H1 (cell line): ENCODE measurements around the gene CACNA2D1. TPM values are rescaled to one million over a fixed set of nuclear protein-coding genes. Genes with fewer than 3 reads are reported as not detected.

ENCODE experiments used
- CTCF ChIA-PET: fragments of 300-600 bp; sonication (Branson Sonifier 250); formaldehyde crosslinking; loops from one replicate; lab custom pipeline; 2021; ENCODE audit not compliant: partially characterized antibody; lab: Charles Lee
- POLR2A ChIA-PET: fragments of 300-600 bp; sonication (Branson Sonifier 250); formaldehyde crosslinking; loops from one replicate; lab custom pipeline; 2021; ENCODE audit warnings: inconsistent platforms; ENCODE audit not compliant: partially characterized antibody; lab: Charles Lee
- DNase-seq, 2 experiments: peaks; one replicate each; pipeline versions ENCODE4 v3.0.0 to v3.0.0-alpha.2; 2010 to 2022; ENCODE audit warnings: low spot score in 2 of 2, low read depth in 1 of 2, mixed read lengths in 1 of 2
- FAIRE-seq: peaks from 2 replicates; lab custom pipeline; 2011; peaks lifted over from hg19 to GRCh38; lab: Jason Lieb, UNC
- H2AFZ ChIP-seq: 2 replicates; pipeline ENCODE4 v1.8.1; 2012; ENCODE audit warnings: low read length, inconsistent platforms
- H2AK5ac ChIP-seq: 2 replicates; pipeline ENCODE4 v1.6.1; 2013; ENCODE audit warnings: low read depth, low read length
- H2BK120ac ChIP-seq: replicated peaks from 2 replicates; pipeline ENCODE3; 2013; ENCODE audit warnings: low read depth, low read length, inconsistent platforms
- H2BK12ac ChIP-seq: 2 replicates; pipeline ENCODE4 v1.6.1; 2013; ENCODE audit warnings: low read depth, low read length
- H2BK15ac ChIP-seq: 2 replicates; pipeline ENCODE4 v1.6.1; 2013; ENCODE audit warnings: low read length
- H2BK20ac ChIP-seq: 2 replicates; pipeline ENCODE4 v1.6.1; 2013; ENCODE audit warnings: low read length
- H2BK5ac ChIP-seq: 2 replicates; pipeline ENCODE4 v1.6.1; 2013; ENCODE audit warnings: low read depth, low read length
- H3K14ac ChIP-seq: 2 replicates; pipeline ENCODE4 v1.6.1; 2013; ENCODE audit warnings: inconsistent platforms; ENCODE audit not compliant: insufficient read length
- H3K18ac ChIP-seq: 2 replicates; pipeline ENCODE4 v1.6.1; 2013; ENCODE audit warnings: low read length; ENCODE audit errors: extremely low read depth
- H3K23ac ChIP-seq: 2 replicates; pipeline ENCODE4 v1.6.1; 2013; ENCODE audit warnings: inconsistent platforms; ENCODE audit not compliant: insufficient read length
- H3K23me2 ChIP-seq: 2 replicates; pipeline ENCODE4 v1.6.1; 2013; ENCODE audit warnings: low read depth, low read length
- H3K27ac ChIP-seq: 2 replicates; pipeline ENCODE4 v1.6.1; 2011; ENCODE audit warnings: low read depth, low read length, inconsistent platforms
- H3K27me3 ChIP-seq, 4 experiments: replicated peaks in 1 of 4; 1 replicate in 1 of 4; 2 replicates in 3 of 4; pipeline versions ENCODE4 v1.6.1 to v1.8.1; 2011 to 2013; ENCODE audit warnings: low read length in 3 of 4, mild to moderate bottlenecking in 3 of 4, inconsistent platforms in 2 of 4, mixed read lengths in 2 of 4, moderate library complexity in 1 of 4; ENCODE audit not compliant: control insufficient read depth in 3 of 4, insufficient read depth in 3 of 4; ENCODE audit errors: extremely low read depth in 1 of 4
- H3K36me3 ChIP-seq, 4 experiments: 2 replicates each; pipeline versions ENCODE4 v1.6.1 to v1.8.1; 2011 to 2013; ENCODE audit warnings: mild to moderate bottlenecking in 4 of 4, low read length in 3 of 4, moderate library complexity in 2 of 4, control low read depth in 1 of 4, inconsistent platforms in 1 of 4; ENCODE audit not compliant: insufficient read depth in 4 of 4, control insufficient read depth in 2 of 4
- H3K4ac ChIP-seq: replicated peaks from 2 replicates; pipeline ENCODE3; 2013; ENCODE audit warnings: low read length, low read depth, mixed read lengths, inconsistent platforms; ENCODE audit not compliant: insufficient read length
- H3K4me1 ChIP-seq, 4 experiments: replicated peaks in 1 of 4; 1 replicate in 1 of 4; 2 replicates in 3 of 4; pipeline versions ENCODE4 v1.6.1 to v1.8.1; 2011 to 2013; ENCODE audit warnings: low read length in 3 of 4, inconsistent platforms in 2 of 4, mixed read lengths in 1 of 4; ENCODE audit not compliant: insufficient read depth in 4 of 4, control insufficient read depth in 3 of 4
- H3K4me2 ChIP-seq, 2 experiments: 2 replicates each; pipeline versions ENCODE4 v1.6.1 to v1.8.1; 2011 to 2013; ENCODE audit warnings: low read depth in 2 of 2, low read length in 2 of 2, control low read depth in 1 of 2, inconsistent platforms in 1 of 2, mild to moderate bottlenecking in 1 of 2; ENCODE audit not compliant: insufficient read depth in 1 of 2
- H3K4me3 ChIP-seq, 4 experiments: fragments of 200-600, 300-600 bp in 1 of 4; sonication (generic), shearing (Covaris generic), sonication (Bioruptor Twin) in 1 of 4; 2 replicates each; pipeline versions ENCODE4 v1.5.1 to v1.8.1; 2011 to 2016; ENCODE audit warnings: low read length in 4 of 4, low read depth in 3 of 4, control low read depth in 2 of 4, inconsistent platforms in 2 of 4, mild to moderate bottlenecking in 2 of 4, mixed read lengths in 1 of 4, moderate library complexity in 1 of 4; ENCODE audit not compliant: insufficient read depth in 2 of 4; ENCODE audit errors: extremely low read depth in 1 of 4
- H3K56ac ChIP-seq: replicated peaks from 2 replicates; pipeline ENCODE3; 2013; ENCODE audit warnings: low read depth, mild to moderate bottlenecking, mixed read lengths, low read length, inconsistent platforms; ENCODE audit not compliant: insufficient read length
- H3K79me1 ChIP-seq: 2 replicates; pipeline ENCODE4 v1.6.1; 2013; ENCODE audit warnings: low read depth, low read length, control low read depth
- H3K79me2 ChIP-seq, 2 experiments: 2 replicates each; pipeline versions ENCODE4 v1.6.1 to v1.8.1; 2012 to 2013; ENCODE audit warnings: low read length in 2 of 2, mild to moderate bottlenecking in 2 of 2, inconsistent platforms in 1 of 2; ENCODE audit not compliant: insufficient read depth in 2 of 2, control insufficient read depth in 1 of 2
- H3K9ac ChIP-seq, 4 experiments: replicated peaks in 1 of 4; 1 replicate in 1 of 4; 2 replicates in 3 of 4; pipeline versions ENCODE4 v1.6.1 to v1.8.1; 2011 to 2013; ENCODE audit warnings: low read depth in 3 of 4, low read length in 3 of 4, control low read depth in 2 of 4, mild to moderate bottlenecking in 2 of 4, moderate library complexity in 2 of 4, inconsistent platforms in 1 of 4; ENCODE audit errors: extremely low read depth in 1 of 4
- H3K9me3 ChIP-seq, 2 experiments: 2 replicates each; pipeline versions ENCODE4 v1.6.1 to v1.8.1; 2012 to 2013; ENCODE audit warnings: mild to moderate bottlenecking in 2 of 2, moderate library complexity in 2 of 2, control low read depth in 1 of 2, inconsistent platforms in 1 of 2, low read depth in 1 of 2, low read length in 1 of 2, mixed read lengths in 1 of 2; ENCODE audit not compliant: insufficient read depth in 2 of 2
- H4K20me1 ChIP-seq, 2 experiments: replicated peaks in 1 of 2; 2 replicates each; pipeline versions ENCODE3 to v1.8.1; 2011 to 2013; ENCODE audit warnings: inconsistent platforms in 2 of 2, low read length in 2 of 2, mild to moderate bottlenecking in 1 of 2; ENCODE audit not compliant: insufficient read depth in 2 of 2, control insufficient read depth in 1 of 2
- H4K5ac ChIP-seq: 2 replicates; pipeline ENCODE4 v1.6.1; 2013; ENCODE audit warnings: low read length, low read depth, mixed read lengths, inconsistent platforms; ENCODE audit not compliant: insufficient read length
- H4K8ac ChIP-seq: 2 replicates; pipeline ENCODE4 v1.8.0; 2013; ENCODE audit warnings: mild to moderate bottlenecking, moderate library complexity, low read length, inconsistent platforms; ENCODE audit not compliant: insufficient read depth; ENCODE audit errors: extremely low read depth
- H4K91ac ChIP-seq: replicated peaks from 2 replicates; pipeline ENCODE3; 2013; ENCODE audit warnings: low read length, mixed read lengths, inconsistent platforms; ENCODE audit not compliant: insufficient read length
- BACH1 ChIP-seq: IDR thresholded peaks from 2 replicates; pipeline ENCODE4 v1.6.1; 2012; ENCODE audit warnings: low read length, improper control_type of control experiment
- CHD2 ChIP-seq: IDR thresholded peaks from 2 replicates; pipeline ENCODE4 v1.6.1; 2012; ENCODE audit warnings: low read length, improper control_type of control experiment
- GTF2F1 ChIP-seq: IDR thresholded peaks from 2 replicates; pipeline ENCODE4 v1.6.1; 2012; ENCODE audit warnings: low read depth, low read length, improper control_type of control experiment, borderline replicate concordance
- KDM1A ChIP-seq: fragments of 200-600, 300-600 bp; sonication (generic); IDR thresholded peaks from 2 replicates; pipeline ENCODE4 v1.7.1; 2016; ENCODE audit warnings: mild to moderate bottlenecking, low read length, borderline replicate concordance
- MAX ChIP-seq: IDR thresholded peaks from 2 replicates; pipeline ENCODE4 v1.6.1; 2012; ENCODE audit warnings: inconsistent platforms
- RFX5 ChIP-seq: IDR thresholded peaks from 2 replicates; pipeline ENCODE4 v1.6.1; 2011; ENCODE audit warnings: low read depth, low read length, improper control_type of control experiment, borderline replicate concordance
- RNF2 ChIP-seq: fragments of 200-900, 300-1000 bp; sonication (generic); IDR thresholded peaks from 2 replicates; pipeline ENCODE4 v1.7.1; 2016; ENCODE audit warnings: borderline replicate concordance, low read depth, mild to moderate bottlenecking, antibody characterized with exemption, low read length; ENCODE audit not compliant: poor library complexity, severe bottlenecking; ENCODE audit errors: missing control alignments
- SIN3A ChIP-seq, 2 experiments: IDR thresholded peaks in 1 of 2; conservative IDR thresholded peaks in 1 of 2; 2 replicates each; pipeline ENCODE4 v1.6.1; 2011 to 2012; ENCODE audit warnings: low read length in 2 of 2, improper control_type of control experiment in 1 of 2, low read depth in 1 of 2, mild to moderate bottlenecking in 1 of 2
- SP1 ChIP-seq: IDR thresholded peaks from 2 replicates; pipeline ENCODE4 v1.6.1; 2011; ENCODE audit warnings: low read depth, low read length
- SUZ12 ChIP-seq: fragments of 200-600 bp; sonication (generic); IDR thresholded peaks from 2 replicates; pipeline ENCODE4 v1.6.1; 2012; ENCODE audit warnings: mild to moderate bottlenecking, inconsistent platforms, low read length, moderate library complexity, mixed read lengths
- TCF12 ChIP-seq: IDR thresholded peaks from 2 replicates; pipeline ENCODE4 v1.6.1; 2011; ENCODE audit warnings: low read depth, mild to moderate bottlenecking, low read length
- TEAD4 ChIP-seq: IDR thresholded peaks from 2 replicates; pipeline ENCODE4 v1.6.1; 2012; ENCODE audit warnings: low read depth, low read length, inconsistent platforms, mixed read lengths
- USF2 ChIP-seq: IDR thresholded peaks from 2 replicates; pipeline ENCODE4 v1.6.1; 2011; ENCODE audit warnings: low read length, improper control_type of control experiment
- YY1 ChIP-seq: IDR thresholded peaks from 2 replicates; pipeline ENCODE4 v1.6.1; 2011; ENCODE audit warnings: low read depth, mild to moderate bottlenecking, low read length
- WGBS, 2 experiments: shearing (Covaris generic) in 1 of 2; methylation state at CpG; one replicate each; pipeline versions ENCODE4 v1.1.6 to v1.1.7; 2013 to 2015; ENCODE audit warnings: low lambda C conversion rate in 2 of 2, mixed read lengths in 2 of 2, inconsistent platforms in 1 of 2, low coverage in 1 of 2, missing lambda C conversion rate in 1 of 2; ENCODE audit not compliant: insufficient replicate concordance in 2 of 2, insufficient coverage in 1 of 2, insufficient read length in 1 of 2; ENCODE audit errors: extremely low coverage in 1 of 2, missing lambda C conversion rate in 1 of 2; 5-methylcytosine and 5-hydroxymethylcytosine counted together
- polyA plus RNA-seq, 7 experiments: library from polyadenylated mRNA; depleted of rRNA in 3 of 7; stranded (reverse) in 5 of 7; unstranded in 2 of 7; fragments of >200 nt in 5 of 7; fragments of 200-250 nt in 2 of 7; gene quantifications; 1 replicate in 5 of 7; 2 replicates in 1 of 7; 4 replicates in 1 of 7; pipeline versions ENCODE4 v1.2.1 to v1.2.3, GENCODE V29; 2011 to 2013; ENCODE audit warnings: missing spikeins in 2 of 7, mixed read lengths in 2 of 7
- total RNA-seq: library from RNA; stranded (reverse); fragmentation: NEBNext Ultra II Directional; extraction: Animal tissue kit (Norgen Biotek cat#: 25700); gene quantifications from 2 replicates; pipeline ENCODE4 v1.2.1, GENCODE V29; 2021

CACNA2D1 gene
- total and polyA plus RNA-seq, 2 of the 8 experiments (the other 6 are each of a cell fraction or from before 2014, with no cell fraction given), result 4.3 to 27.3 TPM

- FAIRE-seq (no peak), DNase-seq (no peak)
- 84% methylated on average over 2 of the region's 2 CpGs; no CpG with 5 or more reads in 1 of the 2 experiments for WGBS, 2 experiments
- no peak overlapping the region for H3K9ac ChIP-seq
- no peak overlapping the region for H4K8ac ChIP-seq
- no peaks in the 10 kb centered on the region for H3K23me2 ChIP-seq
- no peak overlapping the region for H2AK5ac ChIP-seq
- H4K5ac ChIP-seq, result no peak overlapping the region
- H3K4me3 ChIP-seq, result no peak overlapping the region
- no peaks in the 10 kb centered on the region for H3K4me1 ChIP-seq
- H3K79me2 ChIP-seq, result no peaks in the 10 kb centered on the region
- no peaks in the 10 kb centered on the region for H3K79me1 ChIP-seq
- ChIA-PET POLR2A (no interaction called here), CTCF (interaction anchor here (0.6 kb wide), 1 partner anchor 8 kb away, joined by 3 read pairs; no protein-coding TSS in a partner anchor)
- no peak overlapping the region for H3K27ac ChIP-seq
- no peak overlapping the region for H2BK120ac ChIP-seq
- no peak overlapping the region for H3K18ac ChIP-seq
- H3K23ac ChIP-seq, result no peak overlapping the region
- H2BK20ac ChIP-seq, result no peak overlapping the region
- no peak overlapping the region for H3K56ac ChIP-seq
- H3K4me2 ChIP-seq, result no peak overlapping the region
- H3K14ac ChIP-seq, result no peak overlapping the region
- H3K9me3 ChIP-seq, result no peaks in the 10 kb centered on the region
- no peaks in the 10 kb centered on the region for H4K20me1 ChIP-seq
- H4K91ac ChIP-seq, result no peak overlapping the region
- no peak overlapping the region for H3K4ac ChIP-seq
- H3K36me3 ChIP-seq, result no peaks in the 10 kb centered on the region
- H2BK12ac ChIP-seq, result no peak overlapping the region
- no peak overlapping the region for H2BK5ac ChIP-seq
- H2AFZ ChIP-seq, result no peak overlapping the region
- no peaks in the 10 kb centered on the region for H3K27me3 ChIP-seq
- H2BK15ac ChIP-seq, result no peak overlapping the region
- no peak for TF ChIP-seq BACH1
- no peak for TF ChIP-seq SIN3A (conservative IDR thresholded peaks at IDR 0.05 in 1 of 2, IDR thresholded peaks at IDR 0.05 in 1 of 2; ENCODE audit: low read depth in 1 of 2, low read length in 2 of 2)
- no peak for TF ChIP-seq SP1
- TF ChIP-seq TEAD4, result no peak
- no peak for TF ChIP-seq MAX
- TF ChIP-seq RFX5, result no peak
- no peak for TF ChIP-seq KDM1A
- no peak for TF ChIP-seq SUZ12
- TF ChIP-seq YY1, result no peak
- TF ChIP-seq CHD2, result no peak
- TF ChIP-seq TCF12, result no peak
- no peak for TF ChIP-seq USF2
- no peak for TF ChIP-seq RNF2
- no peak for TF ChIP-seq GTF2F1
These were observed 392.0 kb downstream of the CACNA2D1 start for GRCh38 chr7:82051601-82052000.
